ENCODE measurements around the gene TBC1D3B. TPM values are rescaled to one million over a fixed set of nuclear protein-coding genes. Genes with fewer than 3 reads are reported as not detected.
A peak's percentile ranks its signal among the peaks of the same experiment; 100 is the strongest.

TBC1D3B gene
- total RNA-seq, 1 donor from 2014 or later: 8.2 TPM

GRCh38 chr17:36144981-36145729 lies 31.3 kb downstream of the TBC1D3B start:
- TF ChIP-seq CTCF (IDR thresholded peaks at IDR 0.05): no peak
- no peak for ATAC-seq
- H3K36me3 ChIP-seq: no peaks in the 10 kb centered on the region
- no peak overlapping the region for H3K4me3 ChIP-seq
- no peaks in the 10 kb centered on the region for H3K4me1 ChIP-seq
- H3K27ac ChIP-seq: no peak overlapping the region
- intact Hi-C loops (cut with DNase I): loop anchor here (10.0 kb wide), 1 partner anchor 180 kb away; no protein-coding TSS in a partner anchor
- H3K9me3 ChIP-seq: no peaks in the 10 kb centered on the region
- H3K27me3 ChIP-seq: no peaks in the 10 kb centered on the region
- DNase-seq: no peak

GRCh38 chr17:36144014-36144413 lies 32.4 kb downstream of the TBC1D3B start:
- intact Hi-C loops (cut with DNase I): loop anchor here (10.0 kb wide), 1 partner anchor 179 kb away; no protein-coding TSS in a partner anchor
- H3K27me3 ChIP-seq: no peaks in the 10 kb centered on the region
- H3K27ac ChIP-seq: no peak overlapping the region
- H3K9me3 ChIP-seq: no peaks in the 10 kb centered on the region
- ATAC-seq: peak; percentile 76
- H3K36me3 ChIP-seq: no peaks in the 10 kb centered on the region
- no peaks in the 10 kb centered on the region for H3K4me1 ChIP-seq
- no peak overlapping the region for H3K4me3 ChIP-seq
- TF ChIP-seq CTCF (IDR thresholded peaks at IDR 0.05): no peak
- DNase-seq: no peak

- no peaks in the 10 kb centered on the region for H3K4me1 ChIP-seq
- DNase-seq (no peak), ATAC-seq (no peak)
- H3K9me3 ChIP-seq: no peaks in the 10 kb centered on the region
- no peak for TF ChIP-seq CTCF (IDR thresholded peaks at IDR 0.05)
- no peaks in the 10 kb centered on the region for H3K36me3 ChIP-seq
- H3K4me3 ChIP-seq: no peak overlapping the region
- intact Hi-C loops (cut with DNase I): loop anchor here (10.0 kb wide), 1 partner anchor 178 kb away; no protein-coding TSS in a partner anchor
- no peak overlapping the region for H3K27ac ChIP-seq
- H3K27me3 ChIP-seq: no peaks in the 10 kb centered on the region
Observed at GRCh38 chr17:36142806-36143205, 33.6 kb downstream of the TBC1D3B start.

GRCh38 chr17:36142235-36142634 lies 34.2 kb downstream of the TBC1D3B start:
- intact Hi-C loops (cut with DNase I): loop anchor here (10.0 kb wide), 1 partner anchor 177 kb away; no protein-coding TSS in a partner anchor
- no peaks in the 10 kb centered on the region for H3K36me3 ChIP-seq
- TF ChIP-seq CTCF (IDR thresholded peaks at IDR 0.05): no peak
- H3K9me3 ChIP-seq: no peaks in the 10 kb centered on the region
- ATAC-seq: no peak
- no peak for DNase-seq
- no peak overlapping the region for H3K27ac ChIP-seq
- no peaks in the 10 kb centered on the region for H3K27me3 ChIP-seq
- H3K4me3 ChIP-seq: no peak overlapping the region
- no peaks in the 10 kb centered on the region for H3K4me1 ChIP-seq

- Histone ChIP-seq H3K27me3 (no peaks in the 10 kb centered on the region), H3K4me1 (no peaks in the 10 kb centered on the region), H3K9me3 (no peaks in the 10 kb centered on the region), H3K4me3 (no peak overlapping the region), H3K27ac (no peak overlapping the region), H3K36me3 (no peaks in the 10 kb centered on the region)
- ATAC-seq (no peak), DNase-seq (no peak)
- TF ChIP-seq CTCF (IDR thresholded peaks at IDR 0.05): no peak
- intact Hi-C loops (cut with DNase I): no loop called here
Observed at GRCh38 chr17:36136439-36136838, 40.0 kb downstream of the TBC1D3B start.
